Muscle layer of colon (tissue), 2 donors: ENCODE results near the gene OR51F2.
"Not testable (repeated sequence)": the region's sequence is repeated elsewhere in the genome, so short reads cannot be mapped to it uniquely, and the experiment has no call there.

Source experiments
- H3K27ac ChIP-seq: one replicate; pipeline ENCODE4 v1.7.0; 2013; ENCODE audit warnings: low read depth, mild to moderate bottlenecking, low read length, moderate library complexity
- H3K27me3 ChIP-seq, 2 donors: one replicate each; pipeline ENCODE4 v1.7.0; 2013; ENCODE audit warnings: low read length in 2 of 2, mild to moderate bottlenecking in 2 of 2; ENCODE audit not compliant: insufficient read depth in 2 of 2, control insufficient read depth in 1 of 2
- H3K36me3 ChIP-seq: one replicate; pipeline ENCODE4 v1.7.0; 2013; ENCODE audit warnings: mild to moderate bottlenecking, low read length; ENCODE audit not compliant: insufficient read depth
- H3K4me1 ChIP-seq: one replicate; pipeline ENCODE4 v1.7.0; 2013; ENCODE audit warnings: mild to moderate bottlenecking, low read length; ENCODE audit not compliant: insufficient read depth
- H3K4me3 ChIP-seq, 2 donors: one replicate each; pipeline ENCODE4 v1.7.0; 2013; ENCODE audit warnings: low read length in 2 of 2, low read depth in 1 of 2, mild to moderate bottlenecking in 1 of 2, moderate library complexity in 1 of 2
- H3K9ac ChIP-seq: one replicate; pipeline ENCODE4 v1.7.0; 2013; ENCODE audit warnings: low read length
- H3K9me3 ChIP-seq: one replicate; pipeline ENCODE4 v1.7.0; 2013; ENCODE audit warnings: mild to moderate bottlenecking, low read length
- donor health status: abdominal sarcoma.
- donor health status: Adenocarcinoma of cecum.

Gene OR51F2

GRCh38 chr11:4839851-4840549 lies 18.9 kb downstream of the OR51F2 start:
- Histone ChIP-seq H3K4me1 (peaks cover 5% of the 10 kb centered on the region), H3K27ac (no peak overlapping the region), H3K9me3 (no peaks in the 10 kb centered on the region), H3K4me3 (no peak overlapping the region), H3K36me3 (no peaks in the 10 kb centered on the region), H3K9ac (no peak overlapping the region), H3K27me3 (no peaks in the 10 kb centered on the region)

GRCh38 chr11:4848908-4849532 lies 27.9 kb downstream of the OR51F2 start, which contains the start of gene OR51S1:
TSS of gene OR51S1 (minus strand) at chr11:4849208. CDS start at chr11:4849208, 0 bp downstream.
- Histone ChIP-seq H3K4me1 (no peaks in the 10 kb centered on the region), H3K4me3 (no peak within 1 kb of the TSS), H3K36me3 (no peaks in the 10 kb centered on the region), H3K9me3 (no peaks in the 10 kb centered on the region), H3K9ac (no peak within 1 kb of the TSS), H3K27me3 (no peaks in the 10 kb centered on the region), H3K27ac (no peak within 1 kb of the TSS)

- no peaks in the 10 kb centered on the region for H3K9me3 ChIP-seq
These were observed 29.9 kb downstream of the OR51F2 start for GRCh38 chr11:4851033-4851432.

DNA sequence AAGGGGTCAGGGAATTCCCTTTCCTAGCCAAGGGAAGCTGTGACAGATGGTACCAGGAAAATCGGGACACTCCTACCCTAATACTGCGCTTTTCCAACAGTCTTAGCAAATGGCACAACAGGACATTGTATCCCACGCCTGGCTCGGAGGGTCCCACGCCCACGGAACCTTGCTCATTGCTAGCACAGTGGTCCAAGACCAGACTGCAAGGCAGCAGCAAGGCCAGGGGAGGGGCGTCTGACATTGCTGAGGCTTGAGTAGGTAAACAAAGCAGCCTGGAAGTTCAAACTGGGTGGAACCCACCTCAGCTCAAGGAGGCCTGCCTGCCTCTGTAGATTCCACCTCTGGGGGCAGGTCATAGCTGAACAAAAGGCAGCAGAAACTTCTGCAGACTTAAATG lies 33.2 kb downstream of the OR51F2 start:
- H3K4me3 ChIP-seq, H3K9me3 ChIP-seq, H3K4me1 ChIP-seq, H3K36me3 ChIP-seq, H3K27me3 ChIP-seq, H3K9ac ChIP-seq, H3K27ac ChIP-seq: not testable (repeated sequence)

More at GRCh38 chr11:4851033-4851432, 29.9 kb downstream of the OR51F2 start:
- Histone ChIP-seq H3K4me1 (no peaks in the 10 kb centered on the region), H3K27ac (no peak overlapping the region), H3K9ac (no peak overlapping the region), H3K4me3 (no peak overlapping the region), H3K27me3 (no peaks in the 10 kb centered on the region), H3K36me3 (no peaks in the 10 kb centered on the region)

DNA sequence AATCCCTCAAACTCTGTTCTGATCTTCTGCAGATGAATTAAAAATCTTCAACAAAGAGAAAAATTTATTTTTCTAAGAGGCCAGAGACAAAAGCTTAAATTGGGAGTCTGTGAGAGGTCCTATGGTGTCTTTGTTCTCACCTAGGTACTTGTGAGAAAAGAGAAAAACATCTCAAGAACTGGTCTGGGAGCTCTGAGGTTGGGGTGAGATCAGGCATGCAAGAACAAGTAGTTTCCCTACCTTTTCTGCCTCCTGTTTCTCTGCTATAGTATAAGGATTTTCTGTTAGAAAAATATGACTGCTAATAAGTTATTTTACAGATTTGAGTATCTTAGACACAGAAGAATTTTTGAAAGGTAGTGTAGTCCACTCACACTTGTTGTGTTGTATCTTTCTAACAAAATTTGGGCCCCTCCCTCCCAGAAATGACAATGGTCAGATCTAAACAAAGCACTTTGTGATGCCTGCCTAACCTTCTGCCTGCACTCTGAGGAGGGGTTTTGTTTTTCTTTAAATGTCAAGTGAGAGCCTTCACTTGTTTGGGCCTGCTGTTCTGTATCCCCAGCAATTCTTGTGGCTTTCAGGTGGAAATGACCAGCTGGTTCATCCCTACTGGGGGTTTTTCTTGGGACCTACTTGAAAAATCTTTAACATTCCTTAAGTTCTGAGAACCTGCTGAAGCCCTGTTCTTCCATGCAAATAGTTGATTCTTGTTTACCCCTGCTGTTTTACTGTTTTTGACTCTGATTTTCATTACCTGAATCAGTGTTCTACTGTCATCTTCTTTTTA lies 41.5 kb downstream of the OR51F2 start:
- Histone ChIP-seq H3K27me3 (no peaks in the 10 kb centered on the region), H3K36me3 (no peaks in the 10 kb centered on the region), H3K9me3 (no peaks in the 10 kb centered on the region), H3K9ac (no peak overlapping the region), H3K4me1 (no peaks in the 10 kb centered on the region), H3K27ac (no peak overlapping the region), H3K4me3 (no peak overlapping the region)

DNA sequence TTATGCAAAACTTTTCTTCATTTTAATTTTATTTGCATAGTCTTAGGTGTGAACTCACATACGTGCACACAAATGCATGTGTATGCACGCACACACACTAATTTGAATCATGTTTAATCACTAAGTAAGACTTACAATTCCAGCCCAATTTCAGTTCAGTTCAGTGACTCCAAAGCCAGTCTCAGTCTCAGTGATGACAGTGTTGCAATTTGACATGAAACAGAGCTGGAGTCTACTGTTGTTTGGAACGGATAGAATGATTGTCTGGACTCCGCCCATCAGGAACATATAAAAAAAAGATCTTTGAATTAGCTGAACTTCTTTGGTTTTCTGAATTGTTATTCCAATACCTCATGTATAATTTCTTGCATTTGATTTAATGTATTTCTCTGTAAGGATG lies 42.8 kb downstream of the OR51F2 start:
- no peaks in the 10 kb centered on the region for H3K36me3 ChIP-seq
- no peaks in the 10 kb centered on the region for H3K9me3 ChIP-seq
- H3K4me1 ChIP-seq: no peaks in the 10 kb centered on the region

GRCh38 chr11:4865855-4866254 lies 44.7 kb downstream of the OR51F2 start:
- Histone ChIP-seq H3K9me3 (no peaks in the 10 kb centered on the region), H3K4me3 (no peak overlapping the region), H3K9ac (no peak overlapping the region), H3K27ac (no peak overlapping the region), H3K27me3 (no peaks in the 10 kb centered on the region), H3K36me3 (no peaks in the 10 kb centered on the region), H3K4me1 (no peaks in the 10 kb centered on the region)

More for the DNA sequence above, 42.8 kb downstream of the OR51F2 start:
- Histone ChIP-seq H3K27ac (no peak overlapping the region), H3K4me3 (no peak overlapping the region), H3K27me3 (no peaks in the 10 kb centered on the region), H3K9ac (no peak overlapping the region)
